Neutrophil (primary cell): ENCODE data around the gene FADS2.

Experiments used
- H3K27ac ChIP-seq: fragments of 200-600 bp; sonication (generic); 2 replicates; pipeline ENCODE4 v1.5.1; 2016; ENCODE audit warnings: mild to moderate bottlenecking, moderate library complexity
- H3K27me3 ChIP-seq: fragments of 200-600 bp; sonication (generic); 2 replicates; pipeline ENCODE4 v1.6.0; 2016; ENCODE audit warnings: mild to moderate bottlenecking
- H3K36me3 ChIP-seq: fragments of 200-600 bp; sonication (generic); 2 replicates; pipeline ENCODE4 v1.5.1; 2017
- H3K4me1 ChIP-seq, 2 experiments: fragments of 200-600 bp in 1 of 2; sonication (generic) in 1 of 2; 1 replicate in 1 of 2; 2 replicates in 1 of 2; pipeline versions ENCODE4 v1.5.1 to v1.6.1; 2013 to 2016; ENCODE audit warnings: low read depth in 1 of 2, low read length in 1 of 2, mild to moderate bottlenecking in 1 of 2, moderate library complexity in 1 of 2; ENCODE audit not compliant: control insufficient read depth in 1 of 2, insufficient read depth in 1 of 2
- H3K4me3 ChIP-seq, 2 experiments: fragments of 200-600 bp in 1 of 2; sonication (generic) in 1 of 2; 1 replicate in 1 of 2; 2 replicates in 1 of 2; pipeline ENCODE4 v1.5.1; 2013 to 2016; ENCODE audit warnings: low read depth in 1 of 2, low read length in 1 of 2, mild to moderate bottlenecking in 1 of 2, moderate library complexity in 1 of 2
- H3K9me3 ChIP-seq: fragments of 200-600 bp; sonication (generic); 2 replicates; pipeline ENCODE4 v1.5.1; 2016
- TF ChIP-seq, protein P1 (sequence below): fragments of 200-600 bp; sonication (generic); IDR thresholded peaks from 2 replicates; pipeline ENCODE4 v1.5.1; 2016; ENCODE audit warnings: antibody characterized with exemption

FADS2 gene

DNA sequence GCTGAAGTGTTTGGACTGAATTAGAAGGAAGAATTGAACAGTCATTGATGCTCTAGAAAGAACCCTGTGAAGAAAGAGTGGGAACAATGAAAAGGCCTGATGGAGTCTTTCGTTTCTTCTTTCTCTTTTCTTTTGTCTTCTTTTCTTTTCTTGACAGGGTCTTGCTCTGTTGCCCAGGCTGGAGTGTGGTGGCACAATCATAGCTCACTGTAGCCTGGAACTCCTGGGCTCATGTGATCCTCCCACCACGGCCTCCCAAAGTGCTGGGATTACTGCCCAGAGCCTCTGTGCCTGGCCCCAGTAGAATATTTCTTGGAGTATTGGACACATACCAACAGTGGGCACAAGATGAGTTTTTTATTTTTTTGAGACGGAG, 34.3 kb upstream of the FADS2 start:
- TF ChIP-seq, protein P1, sequence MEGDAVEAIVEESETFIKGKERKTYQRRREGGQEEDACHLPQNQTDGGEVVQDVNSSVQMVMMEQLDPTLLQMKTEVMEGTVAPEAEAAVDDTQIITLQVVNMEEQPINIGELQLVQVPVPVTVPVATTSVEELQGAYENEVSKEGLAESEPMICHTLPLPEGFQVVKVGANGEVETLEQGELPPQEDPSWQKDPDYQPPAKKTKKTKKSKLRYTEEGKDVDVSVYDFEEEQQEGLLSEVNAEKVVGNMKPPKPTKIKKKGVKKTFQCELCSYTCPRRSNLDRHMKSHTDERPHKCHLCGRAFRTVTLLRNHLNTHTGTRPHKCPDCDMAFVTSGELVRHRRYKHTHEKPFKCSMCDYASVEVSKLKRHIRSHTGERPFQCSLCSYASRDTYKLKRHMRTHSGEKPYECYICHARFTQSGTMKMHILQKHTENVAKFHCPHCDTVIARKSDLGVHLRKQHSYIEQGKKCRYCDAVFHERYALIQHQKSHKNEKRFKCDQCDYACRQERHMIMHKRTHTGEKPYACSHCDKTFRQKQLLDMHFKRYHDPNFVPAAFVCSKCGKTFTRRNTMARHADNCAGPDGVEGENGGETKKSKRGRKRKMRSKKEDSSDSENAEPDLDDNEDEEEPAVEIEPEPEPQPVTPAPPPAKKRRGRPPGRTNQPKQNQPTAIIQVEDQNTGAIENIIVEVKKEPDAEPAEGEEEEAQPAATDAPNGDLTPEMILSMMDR = no peak
- no peak overlapping the region for H3K4me3 ChIP-seq

DNA sequence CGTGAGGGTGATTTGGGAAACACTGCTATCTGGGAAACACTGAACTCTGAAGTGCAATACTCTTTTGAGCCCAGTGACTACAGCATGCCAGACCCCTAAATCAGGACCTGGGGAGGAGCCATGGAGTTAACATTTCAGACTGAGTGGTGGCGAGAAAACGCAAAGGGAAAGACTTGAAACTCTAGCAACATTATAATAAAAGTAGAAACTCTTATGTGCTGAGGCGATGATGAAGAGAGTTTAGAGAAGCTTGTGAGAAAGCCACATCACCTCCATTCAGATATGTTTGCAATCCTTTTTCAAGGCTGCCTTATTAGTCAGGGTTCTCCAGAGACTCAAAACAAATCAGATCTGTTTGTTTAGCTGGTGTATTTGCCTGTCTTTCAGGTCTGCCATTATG, 33.5 kb upstream of the FADS2 start:
- TF ChIP-seq, protein P1 = no peak
- Histone ChIP-seq H3K27ac (no peak overlapping the region), H3K4me1 (peaks cover 15 to 18% of the 10 kb centered on the region in 2 experiments), H3K4me3 (no peak overlapping the region), H3K9me3 (no peaks in the 10 kb centered on the region), H3K27me3 (no peaks in the 10 kb centered on the region), H3K36me3 (peaks cover 9% of the 10 kb centered on the region)

More for the DNA sequence above, 34.3 kb upstream of the FADS2 start:
- Histone ChIP-seq H3K9me3 (no peaks in the 10 kb centered on the region), H3K4me1 (peaks cover 15 to 18% of the 10 kb centered on the region in 2 experiments), H3K36me3 (peaks cover 16% of the 10 kb centered on the region), H3K27ac (no peak overlapping the region), H3K27me3 (no peaks in the 10 kb centered on the region)

DNA sequence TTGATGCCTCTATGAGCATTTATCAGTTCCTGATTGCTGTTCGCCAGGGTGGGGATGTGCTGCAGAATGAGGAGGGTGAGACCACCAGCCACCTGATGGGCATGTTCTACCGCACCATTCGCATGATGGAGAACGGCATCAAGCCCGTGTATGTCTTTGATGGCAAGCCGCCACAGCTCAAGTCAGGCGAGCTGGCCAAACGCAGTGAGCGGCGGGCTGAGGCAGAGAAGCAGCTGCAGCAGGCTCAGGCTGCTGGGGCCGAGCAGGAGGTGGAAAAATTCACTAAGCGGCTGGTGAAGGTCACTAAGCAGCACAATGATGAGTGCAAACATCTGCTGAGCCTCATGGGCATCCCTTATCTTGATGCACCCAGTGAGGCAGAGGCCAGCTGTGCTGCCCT, 32.6 kb upstream of the FADS2 start:
- TF ChIP-seq, protein P1 = no peak
- no peaks in the 10 kb centered on the region for H3K9me3 ChIP-seq
- H3K27me3 ChIP-seq = no peaks in the 10 kb centered on the region
- no peaks in the 10 kb centered on the region for H3K36me3 ChIP-seq
- no peak overlapping the region for H3K27ac ChIP-seq
- no peak overlapping the region for H3K4me3 ChIP-seq
- H3K4me1 ChIP-seq = peaks cover 15 to 18% of the 10 kb centered on the region in 2 experiments

DNA sequence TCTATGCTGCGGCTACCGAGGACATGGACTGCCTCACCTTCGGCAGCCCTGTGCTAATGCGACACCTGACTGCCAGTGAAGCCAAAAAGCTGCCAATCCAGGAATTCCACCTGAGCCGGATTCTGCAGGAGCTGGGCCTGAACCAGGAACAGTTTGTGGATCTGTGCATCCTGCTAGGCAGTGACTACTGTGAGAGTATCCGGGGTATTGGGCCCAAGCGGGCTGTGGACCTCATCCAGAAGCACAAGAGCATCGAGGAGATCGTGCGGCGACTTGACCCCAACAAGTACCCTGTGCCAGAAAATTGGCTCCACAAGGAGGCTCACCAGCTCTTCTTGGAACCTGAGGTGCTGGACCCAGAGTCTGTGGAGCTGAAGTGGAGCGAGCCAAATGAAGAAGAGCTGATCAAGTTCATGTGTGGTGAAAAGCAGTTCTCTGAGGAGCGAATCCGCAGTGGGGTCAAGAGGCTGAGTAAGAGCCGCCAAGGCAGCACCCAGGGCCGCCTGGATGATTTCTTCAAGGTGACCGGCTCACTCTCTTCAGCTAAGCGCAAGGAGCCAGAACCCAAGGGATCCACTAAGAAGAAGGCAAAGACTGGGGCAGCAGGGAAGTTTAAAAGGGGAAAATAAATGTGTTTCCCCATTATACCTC, 32.1 kb upstream of the FADS2 start:
- H3K9me3 ChIP-seq = no peaks in the 10 kb centered on the region
- H3K4me3 ChIP-seq = no peak overlapping the region
- no peak overlapping the region for H3K27ac ChIP-seq
- H3K36me3 ChIP-seq = no peaks in the 10 kb centered on the region
- TF ChIP-seq, protein P1 = no peak
- peaks cover 15 to 18% of the 10 kb centered on the region in 2 experiments for H3K4me1 ChIP-seq
- no peaks in the 10 kb centered on the region for H3K27me3 ChIP-seq

DNA sequence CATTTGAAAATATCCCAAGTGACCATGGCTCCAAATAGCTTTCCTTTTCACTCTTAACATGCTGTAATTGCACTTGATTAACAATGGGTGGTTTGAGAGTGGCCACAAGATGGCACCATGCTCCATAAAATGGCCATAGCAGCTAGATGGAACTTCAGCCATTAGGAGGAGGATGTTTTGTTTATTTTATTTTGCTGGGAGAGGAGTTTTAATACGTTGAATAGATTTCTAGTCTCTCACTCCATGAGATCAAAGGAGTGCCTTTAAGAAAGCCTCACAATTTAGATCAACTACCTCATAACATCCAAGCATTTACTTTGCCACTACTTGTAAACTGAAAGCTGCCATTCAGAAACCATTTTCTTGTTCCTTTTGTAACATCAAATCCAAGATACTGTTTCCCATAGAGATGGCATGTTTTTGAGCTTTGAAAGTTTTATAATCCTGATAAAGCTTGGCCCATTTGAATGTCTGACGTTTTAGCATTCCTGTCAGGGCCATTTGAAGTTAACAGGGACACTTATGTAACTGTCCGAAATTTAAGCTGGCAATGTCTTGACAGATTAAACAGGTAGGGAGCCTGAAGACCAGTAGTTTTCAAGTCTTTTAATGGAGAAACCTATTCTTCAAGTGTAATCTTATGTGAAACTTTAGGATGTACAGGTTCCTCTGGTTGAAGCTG, 30.7 kb upstream of the FADS2 start:
- H3K4me1 ChIP-seq = peaks cover 10% of the 10 kb centered on the region in 2 experiments
- TF ChIP-seq, protein P1 = peak; percentile 82
- no peak overlapping the region for H3K4me3 ChIP-seq
- peaks cover 4% of the 10 kb centered on the region for H3K36me3 ChIP-seq
- H3K9me3 ChIP-seq = no peaks in the 10 kb centered on the region
- no peak overlapping the region for H3K27ac ChIP-seq
- H3K27me3 ChIP-seq = no peaks in the 10 kb centered on the region
